HEK293 (cell line): ENCODE results near the gene LRP1B.

Experiments
- CTCF ChIA-PET: fragments of 350-600 bp; formaldehyde crosslinking; extraction: SDS; loops from one replicate; lab custom pipeline; 2021; ENCODE audit warnings: antibody characterized with exemption; lab: Yijun Ruan, JAX
- POLR2A ChIA-PET: fragments of 300-600 bp; formaldehyde crosslinking; extraction: SDS; loops from one replicate; lab custom pipeline; 2020; ENCODE audit warnings: antibody characterized with exemption, inconsistent platforms; lab: Yijun Ruan, JAX
- H3K27ac ChIP-seq: fragments of 200-500 bp; sonication (Bioruptor generic); 2 replicates; pipeline ENCODE4 v1.5.1; 2014; ENCODE audit warnings: low read depth, low read length, control low read depth, inconsistent platforms; ENCODE audit errors: extremely low read depth
- H3K36me3 ChIP-seq, 2 experiments: fragments of 200-500 bp in 1 of 2; sonication (Bioruptor generic) in 1 of 2; 1 replicate in 1 of 2; 2 replicates in 1 of 2; pipeline ENCODE4 v1.5.1; 2014 to 2017; ENCODE audit warnings: inconsistent platforms in 2 of 2, low read length in 2 of 2; ENCODE audit not compliant: control insufficient read depth in 2 of 2, insufficient read depth in 1 of 2
- H3K4me1 ChIP-seq: fragments of 200-500 bp; sonication (Bioruptor generic); 2 replicates; pipeline ENCODE4 v1.5.1; 2014; ENCODE audit warnings: mild to moderate bottlenecking, low read length, inconsistent platforms; ENCODE audit not compliant: control insufficient read depth, insufficient read depth
- H3K4me3 ChIP-seq: 2 replicates; pipeline ENCODE4 v1.5.1; 2011; ENCODE audit warnings: low read depth, mild to moderate bottlenecking, control low read depth, low read length, moderate library complexity
- H3K9me3 ChIP-seq: fragments of 200-500 bp; sonication (Bioruptor generic); 2 replicates; pipeline ENCODE4 v1.5.1; 2014; ENCODE audit warnings: low read depth, low read length, inconsistent platforms; ENCODE audit not compliant: control insufficient read depth, insufficient read depth
- BCL11B ChIP-seq: fragments of 450-650 bp; formaldehyde crosslinking; IDR thresholded peaks from 2 replicates; pipeline ENCODE4 v1.5.1; 2016; ENCODE audit warnings: low read depth, missing biosample characterization, missing genetic modification characterization
- HOXD13 ChIP-seq: sonication (generic); formaldehyde crosslinking; IDR thresholded peaks from 2 replicates; pipeline ENCODE4 v1.8.0; 2022; ENCODE audit warnings: missing genetic modification reagents, borderline replicate concordance
- KLF1 ChIP-seq: fragments of 450-650 bp; formaldehyde crosslinking; IDR thresholded peaks from 2 replicates; pipeline ENCODE4 v1.5.1; 2016; ENCODE audit warnings: missing biosample characterization, missing genetic modification characterization
- SCRT1 ChIP-seq: fragments of 450-650 bp; formaldehyde crosslinking; IDR thresholded peaks from 2 replicates; pipeline ENCODE4 v1.5.1; 2016; ENCODE audit warnings: missing biosample characterization, missing genetic modification characterization, borderline replicate concordance
- YY1 ChIP-seq: fragments of 450-650 bp; formaldehyde crosslinking; IDR thresholded peaks from 2 replicates; pipeline ENCODE4 v1.5.1; 2018; ENCODE audit warnings: missing biosample characterization, missing genetic modification characterization
- ZBTB48 ChIP-seq: fragments of 450-650 bp; formaldehyde crosslinking; IDR thresholded peaks from 2 replicates; pipeline ENCODE4 v1.5.1; 2016; ENCODE audit warnings: missing biosample characterization, missing genetic modification characterization
- ZEB2 ChIP-seq: fragments of 450-650 bp; formaldehyde crosslinking; IDR thresholded peaks from 2 replicates; pipeline ENCODE4 v1.5.1; 2016; ENCODE audit warnings: missing biosample characterization, missing genetic modification characterization
- ZFP3 ChIP-seq: fragments of 450-650 bp; formaldehyde crosslinking; IDR thresholded peaks from 2 replicates; pipeline ENCODE4 v1.5.1; 2016; ENCODE audit warnings: low read depth, missing biosample characterization, missing genetic modification characterization
- ZFP41 ChIP-seq: fragments of 450-650 bp; formaldehyde crosslinking; IDR thresholded peaks from 2 replicates; pipeline ENCODE4 v1.5.1; 2016; ENCODE audit warnings: missing biosample characterization, missing genetic modification characterization, borderline replicate concordance
- ZFP69B ChIP-seq: fragments of 450-650 bp; formaldehyde crosslinking; IDR thresholded peaks from 2 replicates; pipeline ENCODE4 v1.5.1; 2016; ENCODE audit warnings: missing biosample characterization, missing genetic modification characterization
- ZNF133 ChIP-seq: fragments of 450-650 bp; formaldehyde crosslinking; IDR thresholded peaks from 2 replicates; pipeline ENCODE4 v1.5.1; 2016; ENCODE audit warnings: missing biosample characterization, missing genetic modification characterization
- ZNF350 ChIP-seq: fragments of 450-650 bp; formaldehyde crosslinking; IDR thresholded peaks from 2 replicates; pipeline ENCODE4 v1.5.0; 2017; ENCODE audit warnings: missing biosample characterization, mild to moderate bottlenecking, missing genetic modification characterization
- ZNF501 ChIP-seq: fragments of 450-650 bp; formaldehyde crosslinking; IDR thresholded peaks from 2 replicates; pipeline ENCODE4 v1.5.1; 2016; ENCODE audit warnings: missing biosample characterization, missing genetic modification characterization
- ZNF548 ChIP-seq: fragments of 450-650 bp; formaldehyde crosslinking; IDR thresholded peaks from 2 replicates; pipeline ENCODE4 v1.5.1; 2016; ENCODE audit warnings: missing biosample characterization, missing genetic modification characterization
- ZNF549 ChIP-seq: fragments of 450-650 bp; IDR thresholded peaks from 2 replicates; pipeline ENCODE4 v1.5.1; 2018; ENCODE audit warnings: missing biosample characterization, missing genetic modification characterization, mild to moderate bottlenecking, inconsistent platforms, moderate library complexity
- ZNF670 ChIP-seq: fragments of 450-650 bp; formaldehyde crosslinking; IDR thresholded peaks from 2 replicates; pipeline ENCODE4 v1.5.1; 2016; ENCODE audit warnings: missing biosample characterization, missing genetic modification characterization, low read depth
- ZNF768 ChIP-seq: fragments of 450-650 bp; formaldehyde crosslinking; IDR thresholded peaks from 2 replicates; pipeline ENCODE4 v1.5.1; 2018; ENCODE audit warnings: missing biosample characterization, mild to moderate bottlenecking, missing genetic modification characterization
- ZNF843 ChIP-seq: fragments of 450-650 bp; formaldehyde crosslinking; IDR thresholded peaks from 2 replicates; pipeline ENCODE4 v1.5.1; 2016; ENCODE audit warnings: missing biosample characterization, missing genetic modification characterization
- TF ChIP-seq, protein P1 (sequence below): fragments of 450-650 bp; formaldehyde crosslinking; IDR thresholded peaks from 2 replicates; pipeline ENCODE4 v1.5.1; 2016; ENCODE audit warnings: missing biosample characterization, missing genetic modification characterization
- TF ChIP-seq, protein P2 (sequence below): fragments of 450-650 bp; formaldehyde crosslinking; IDR thresholded peaks from 2 replicates; pipeline ENCODE4 v1.5.1; 2016; ENCODE audit warnings: missing biosample characterization, missing genetic modification characterization
- TF ChIP-seq, protein P3 (sequence below): fragments of 450-650 bp; formaldehyde crosslinking; IDR thresholded peaks from 2 replicates; pipeline ENCODE4 v1.5.1; 2016; ENCODE audit warnings: missing biosample characterization, missing genetic modification characterization
- TF ChIP-seq, protein P4 (sequence below): fragments of 450-650 bp; formaldehyde crosslinking; IDR thresholded peaks from 2 replicates; pipeline ENCODE4 v1.5.1; 2016; ENCODE audit warnings: missing biosample characterization, missing genetic modification characterization, low read depth

Gene LRP1B

DNA sequence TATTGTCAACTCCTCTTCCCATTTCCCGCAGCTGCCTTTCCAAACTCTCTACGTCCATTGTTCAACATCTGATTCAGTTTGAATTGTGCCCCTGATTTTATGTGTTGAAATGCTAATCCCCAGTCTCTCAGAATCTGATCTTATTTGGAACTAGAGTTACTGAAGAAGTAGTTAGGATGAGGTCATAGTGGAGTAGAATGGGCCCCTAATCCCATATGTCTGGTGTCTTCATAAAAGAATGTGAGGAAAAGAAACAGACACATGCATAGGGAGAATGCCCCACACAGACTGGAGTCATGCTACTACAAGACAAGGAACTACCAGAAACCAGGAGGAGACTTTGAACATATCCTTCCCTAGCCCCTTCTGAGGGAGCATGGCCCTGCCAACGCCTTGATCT is 99.2 kb downstream of the LRP1B start (continued):
- no peak for TF ChIP-seq YY1
- no peak for TF ChIP-seq ZBTB48 (tag by site-specific recombination)
- TF ChIP-seq, protein P1, sequence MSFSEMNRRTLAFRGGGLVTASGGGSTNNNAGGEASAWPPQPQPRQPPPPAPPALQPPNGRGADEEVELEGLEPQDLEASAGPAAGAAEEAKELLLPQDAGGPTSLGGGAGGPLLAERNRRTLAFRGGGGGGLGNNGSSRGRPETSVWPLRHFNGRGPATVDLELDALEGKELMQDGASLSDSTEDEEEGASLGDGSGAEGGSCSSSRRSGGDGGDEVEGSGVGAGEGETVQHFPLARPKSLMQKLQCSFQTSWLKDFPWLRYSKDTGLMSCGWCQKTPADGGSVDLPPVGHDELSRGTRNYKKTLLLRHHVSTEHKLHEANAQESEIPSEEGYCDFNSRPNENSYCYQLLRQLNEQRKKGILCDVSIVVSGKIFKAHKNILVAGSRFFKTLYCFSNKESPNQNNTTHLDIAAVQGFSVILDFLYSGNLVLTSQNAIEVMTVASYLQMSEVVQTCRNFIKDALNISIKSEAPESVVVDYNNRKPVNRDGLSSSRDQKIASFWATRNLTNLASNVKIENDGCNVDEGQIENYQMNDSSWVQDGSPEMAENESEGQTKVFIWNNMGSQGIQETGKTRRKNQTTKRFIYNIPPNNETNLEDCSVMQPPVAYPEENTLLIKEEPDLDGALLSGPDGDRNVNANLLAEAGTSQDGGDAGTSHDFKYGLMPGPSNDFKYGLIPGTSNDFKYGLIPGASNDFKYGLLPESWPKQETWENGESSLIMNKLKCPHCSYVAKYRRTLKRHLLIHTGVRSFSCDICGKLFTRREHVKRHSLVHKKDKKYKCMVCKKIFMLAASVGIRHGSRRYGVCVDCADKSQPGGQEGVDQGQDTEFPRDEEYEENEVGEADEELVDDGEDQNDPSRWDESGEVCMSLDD (tag by site-specific recombination), result no peak
- no peak for TF ChIP-seq ZNF350
- TF ChIP-seq ZNF670 (tag by site-specific recombination), result no peak
- TF ChIP-seq, protein P2, sequence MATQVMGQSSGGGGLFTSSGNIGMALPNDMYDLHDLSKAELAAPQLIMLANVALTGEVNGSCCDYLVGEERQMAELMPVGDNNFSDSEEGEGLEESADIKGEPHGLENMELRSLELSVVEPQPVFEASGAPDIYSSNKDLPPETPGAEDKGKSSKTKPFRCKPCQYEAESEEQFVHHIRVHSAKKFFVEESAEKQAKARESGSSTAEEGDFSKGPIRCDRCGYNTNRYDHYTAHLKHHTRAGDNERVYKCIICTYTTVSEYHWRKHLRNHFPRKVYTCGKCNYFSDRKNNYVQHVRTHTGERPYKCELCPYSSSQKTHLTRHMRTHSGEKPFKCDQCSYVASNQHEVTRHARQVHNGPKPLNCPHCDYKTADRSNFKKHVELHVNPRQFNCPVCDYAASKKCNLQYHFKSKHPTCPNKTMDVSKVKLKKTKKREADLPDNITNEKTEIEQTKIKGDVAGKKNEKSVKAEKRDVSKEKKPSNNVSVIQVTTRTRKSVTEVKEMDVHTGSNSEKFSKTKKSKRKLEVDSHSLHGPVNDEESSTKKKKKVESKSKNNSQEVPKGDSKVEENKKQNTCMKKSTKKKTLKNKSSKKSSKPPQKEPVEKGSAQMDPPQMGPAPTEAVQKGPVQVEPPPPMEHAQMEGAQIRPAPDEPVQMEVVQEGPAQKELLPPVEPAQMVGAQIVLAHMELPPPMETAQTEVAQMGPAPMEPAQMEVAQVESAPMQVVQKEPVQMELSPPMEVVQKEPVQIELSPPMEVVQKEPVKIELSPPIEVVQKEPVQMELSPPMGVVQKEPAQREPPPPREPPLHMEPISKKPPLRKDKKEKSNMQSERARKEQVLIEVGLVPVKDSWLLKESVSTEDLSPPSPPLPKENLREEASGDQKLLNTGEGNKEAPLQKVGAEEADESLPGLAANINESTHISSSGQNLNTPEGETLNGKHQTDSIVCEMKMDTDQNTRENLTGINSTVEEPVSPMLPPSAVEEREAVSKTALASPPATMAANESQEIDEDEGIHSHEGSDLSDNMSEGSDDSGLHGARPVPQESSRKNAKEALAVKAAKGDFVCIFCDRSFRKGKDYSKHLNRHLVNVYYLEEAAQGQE (tag by site-specific recombination), result no peak

DNA sequence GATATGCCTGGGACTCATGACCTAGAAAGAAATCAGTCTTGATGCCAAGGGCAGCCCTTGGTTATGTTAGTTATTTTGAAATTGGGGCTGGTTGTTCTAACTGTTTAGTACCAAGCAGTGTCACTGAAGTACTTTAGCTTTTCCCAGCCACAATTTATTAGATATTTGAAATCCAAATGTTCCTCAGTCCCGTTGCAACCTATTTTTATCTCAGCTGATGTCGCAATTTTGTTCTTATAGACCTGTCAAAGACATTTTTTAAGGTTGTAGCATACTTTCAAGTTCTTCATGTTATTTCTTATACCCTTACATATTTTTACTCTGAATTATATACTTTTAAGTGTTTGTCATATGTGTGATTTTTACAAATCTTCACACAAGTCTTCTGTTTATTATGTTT is 100.1 kb downstream of the LRP1B start:
- Histone ChIP-seq H3K27ac (no peak overlapping the region), H3K9me3 (no peaks in the 10 kb centered on the region), H3K36me3 (no peaks in the 10 kb centered on the region), H3K4me3 (no peak overlapping the region), H3K4me1 (peaks cover 5% of the 10 kb centered on the region; the same call in 1 of the 2 replicates)
- ChIA-PET POLR2A (no interaction called here), CTCF (no interaction called here)
- TF ChIP-seq SCRT1 (tag by site-specific recombination) (no peak), ZFP3 (tag by site-specific recombination) (no peak), ZNF548 (tag by site-specific recombination) (no peak), ZEB2 (tag by site-specific recombination) (no peak), ZFP41 (tag by site-specific recombination) (no peak), ZFP69B (no peak), HOXD13 (CRISPR knock-in tag) (no peak), ZNF768 (no peak), ZNF501 (tag by site-specific recombination) (no peak), KLF1 (tag by site-specific recombination) (no peak), ZNF549 (tag by site-specific recombination) (no peak), ZNF133 (tag by site-specific recombination) (no peak), BCL11B (tag by site-specific recombination) (no peak), ZNF843 (tag by site-specific recombination) (no peak)
- TF ChIP-seq, protein P2 (tag by site-specific recombination), result no peak
- TF ChIP-seq, protein P3, sequence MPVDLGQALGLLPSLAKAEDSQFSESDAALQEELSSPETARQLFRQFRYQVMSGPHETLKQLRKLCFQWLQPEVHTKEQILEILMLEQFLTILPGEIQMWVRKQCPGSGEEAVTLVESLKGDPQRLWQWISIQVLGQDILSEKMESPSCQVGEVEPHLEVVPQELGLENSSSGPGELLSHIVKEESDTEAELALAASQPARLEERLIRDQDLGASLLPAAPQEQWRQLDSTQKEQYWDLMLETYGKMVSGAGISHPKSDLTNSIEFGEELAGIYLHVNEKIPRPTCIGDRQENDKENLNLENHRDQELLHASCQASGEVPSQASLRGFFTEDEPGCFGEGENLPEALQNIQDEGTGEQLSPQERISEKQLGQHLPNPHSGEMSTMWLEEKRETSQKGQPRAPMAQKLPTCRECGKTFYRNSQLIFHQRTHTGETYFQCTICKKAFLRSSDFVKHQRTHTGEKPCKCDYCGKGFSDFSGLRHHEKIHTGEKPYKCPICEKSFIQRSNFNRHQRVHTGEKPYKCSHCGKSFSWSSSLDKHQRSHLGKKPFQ, result no peak
- TF ChIP-seq, protein P4, sequence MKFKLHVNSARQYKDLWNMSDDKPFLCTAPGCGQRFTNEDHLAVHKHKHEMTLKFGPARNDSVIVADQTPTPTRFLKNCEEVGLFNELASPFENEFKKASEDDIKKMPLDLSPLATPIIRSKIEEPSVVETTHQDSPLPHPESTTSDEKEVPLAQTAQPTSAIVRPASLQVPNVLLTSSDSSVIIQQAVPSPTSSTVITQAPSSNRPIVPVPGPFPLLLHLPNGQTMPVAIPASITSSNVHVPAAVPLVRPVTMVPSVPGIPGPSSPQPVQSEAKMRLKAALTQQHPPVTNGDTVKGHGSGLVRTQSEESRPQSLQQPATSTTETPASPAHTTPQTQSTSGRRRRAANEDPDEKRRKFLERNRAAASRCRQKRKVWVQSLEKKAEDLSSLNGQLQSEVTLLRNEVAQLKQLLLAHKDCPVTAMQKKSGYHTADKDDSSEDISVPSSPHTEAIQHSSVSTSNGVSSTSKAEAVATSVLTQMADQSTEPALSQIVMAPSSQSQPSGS (tag by site-specific recombination), result no peak
